Astrocyte of the spinal cord (primary cell): ENCODE data around the gene TLK1.

ENCODE experiments used
- DNase-seq: peaks from one replicate; pipeline ENCODE4 v3.0.0; 2011; ENCODE audit warnings: low read depth, low spot score
- H3K4me3 ChIP-seq: 2 replicates; pipeline ENCODE4 v1.5.1; 2011; ENCODE audit warnings: low read depth, mild to moderate bottlenecking, low read length, moderate library complexity
- CTCF ChIP-seq: IDR thresholded peaks from 2 replicates; pipeline ENCODE4 v1.5.1; 2012; ENCODE audit warnings: low read depth, mild to moderate bottlenecking, low read length, inconsistent platforms
- in situ Hi-C: cut with HindIII; loops from 2 replicates; pipeline ENCODE4 v1.10.0; 2017; ENCODE audit warnings: low sequenced_read_pairs

TLK1 gene

GRCh38 chr2:171160119-171160955 is at the start of gene TLK1:
Gene TLK1 (minus strand): TSS chr2:171160893. CDS start chr2:171160428, 465 bp downstream.
- in situ Hi-C loops: no loop called here
- DNase-seq: peak; percentile 76
- peak within 1 kb of the TSS; percentile 89 for H3K4me3 ChIP-seq
- TF ChIP-seq CTCF: no peak

GRCh38 chr2:171210216-171210863 is 49.6 kb upstream of the TLK1 start:
- in situ Hi-C loops: no loop called here
- H3K4me3 ChIP-seq: no peak overlapping the region
- TF ChIP-seq CTCF: no peak
- no peak for DNase-seq

GRCh38 chr2:171208657-171209056 is 48.0 kb upstream of the TLK1 start:
- H3K4me3 ChIP-seq: no peak overlapping the region
- in situ Hi-C loops: no loop called here
- no peak for TF ChIP-seq CTCF
- no peak for DNase-seq

- in situ Hi-C loops: no loop called here
- TF ChIP-seq CTCF: no peak
- H3K4me3 ChIP-seq: no peak overlapping the region
- no peak for DNase-seq
Observed at GRCh38 chr2:171206422-171207115, 45.9 kb upstream of the TLK1 start.

- no peak for DNase-seq
- no peak overlapping the region for H3K4me3 ChIP-seq
- in situ Hi-C loops: no loop called here
- TF ChIP-seq CTCF: no peak
Observed at GRCh38 chr2:171205551-171205950, 44.9 kb upstream of the TLK1 start.

GRCh38 chr2:171201767-171202166 is 41.1 kb upstream of the TLK1 start:
- H3K4me3 ChIP-seq: no peak overlapping the region
- DNase-seq: no peak
- in situ Hi-C loops: no loop called here
- TF ChIP-seq CTCF: no peak
